ENCODE measurements around the gene GUCD1. TPM values are rescaled to one million over a fixed set of nuclear protein-coding genes. Genes with fewer than 3 reads are reported as not detected.
A peak's percentile ranks its signal among the peaks of the same experiment; 100 is the strongest.

Gene GUCD1
- total and polyA plus RNA-seq, 5 donors, result 124 to 161 (median 136) TPM

GRCh38 chr22:24580276-24580675 is 25.3 kb upstream of the GUCD1 start:
- no peaks in the 10 kb centered on the region for H3K9me3 ChIP-seq (ENCODE audit: control insufficient read depth, low read length)
- DNase-seq (no peak), ATAC-seq (no peak)
- intact Hi-C loops (cut with DNase I), result no loop called here
- WGBS, result 87% methylated on average over 2 of the region's 2 CpGs
- H3K4me1 ChIP-seq (ENCODE audit: control insufficient read depth, insufficient read depth, low read length), result no peaks in the 10 kb centered on the region
- no peaks in the 10 kb centered on the region for H3K27me3 ChIP-seq (ENCODE audit: control insufficient read depth, insufficient read depth)
- no peak overlapping the region for H3K4me3 ChIP-seq (ENCODE audit: low read length)
- H3K27ac ChIP-seq (ENCODE audit: low read length), result no peak overlapping the region

- Histone ChIP-seq H3K27me3 (ENCODE audit: control insufficient read depth, insufficient read depth) (no peaks in the 10 kb centered on the region), H3K9me3 (ENCODE audit: control insufficient read depth, low read length) (no peaks in the 10 kb centered on the region), H3K27ac (ENCODE audit: low read length) (no peak overlapping the region), H3K4me1 (ENCODE audit: control insufficient read depth, insufficient read depth, low read length) (no peaks in the 10 kb centered on the region), H3K4me3 (ENCODE audit: low read length) (no peak overlapping the region)
- intact Hi-C loops (cut with DNase I), result no loop called here
- DNase-seq, result no peak
- ATAC-seq, result no peak
- WGBS, result 84% methylated on average over 1 of the region's 1 CpG
Observed at GRCh38 chr22:24579258-24579601, 24.3 kb upstream of the GUCD1 start.

- intact Hi-C loops (cut with DNase I), result no loop called here
- Histone ChIP-seq H3K9me3 (ENCODE audit: control insufficient read depth, low read length) (no peaks in the 10 kb centered on the region), H3K4me3 (ENCODE audit: low read length) (no peak overlapping the region), H3K27me3 (ENCODE audit: control insufficient read depth, insufficient read depth) (no peaks in the 10 kb centered on the region), H3K4me1 (ENCODE audit: control insufficient read depth, insufficient read depth, low read length) (no peaks in the 10 kb centered on the region), H3K27ac (ENCODE audit: low read length) (no peak overlapping the region)
- DNase-seq, result no peak
- no peak for ATAC-seq
- 80% methylated on average over 8 of the region's 8 CpGs for WGBS
Observed at GRCh38 chr22:24578355-24579257, 23.7 kb upstream of the GUCD1 start.

- no peak overlapping the region for H3K4me3 ChIP-seq (ENCODE audit: low read length)
- no peaks in the 10 kb centered on the region for H3K4me1 ChIP-seq (ENCODE audit: control insufficient read depth, insufficient read depth, low read length)
- no peak for ATAC-seq
- intact Hi-C loops (cut with DNase I), result no loop called here
- 86% methylated on average over 1 of the region's 1 CpG for WGBS
- H3K27ac ChIP-seq (ENCODE audit: low read length), result no peak overlapping the region
- H3K9me3 ChIP-seq (ENCODE audit: control insufficient read depth, low read length), result no peaks in the 10 kb centered on the region
- no peaks in the 10 kb centered on the region for H3K27me3 ChIP-seq (ENCODE audit: control insufficient read depth, insufficient read depth)
- DNase-seq, result no peak
Observed at GRCh38 chr22:24576778-24577177, 21.8 kb upstream of the GUCD1 start.

- 85% methylated on average over 7 of the region's 7 CpGs for WGBS
- DNase-seq (no peak), ATAC-seq (no peak)
- no peak overlapping the region for H3K27ac ChIP-seq (ENCODE audit: low read length)
- H3K27me3 ChIP-seq (ENCODE audit: control insufficient read depth, insufficient read depth), result no peaks in the 10 kb centered on the region
- no peaks in the 10 kb centered on the region for H3K9me3 ChIP-seq (ENCODE audit: control insufficient read depth, low read length)
- intact Hi-C loops (cut with DNase I), result no loop called here
- no peak overlapping the region for H3K4me3 ChIP-seq (ENCODE audit: low read length)
- no peaks in the 10 kb centered on the region for H3K4me1 ChIP-seq (ENCODE audit: control insufficient read depth, insufficient read depth, low read length)
Observed at GRCh38 chr22:24571266-24571665, 16.3 kb upstream of the GUCD1 start.

GRCh38 chr22:24567668-24568067 is 12.7 kb upstream of the GUCD1 start:
- Histone ChIP-seq H3K9me3 (ENCODE audit: control insufficient read depth, low read length) (no peaks in the 10 kb centered on the region), H3K27ac (ENCODE audit: low read length) (no peak overlapping the region), H3K27me3 (ENCODE audit: control insufficient read depth, insufficient read depth) (no peaks in the 10 kb centered on the region), H3K4me3 (ENCODE audit: low read length) (no peak overlapping the region), H3K4me1 (ENCODE audit: control insufficient read depth, insufficient read depth, low read length) (peaks cover 7% of the 10 kb centered on the region)
- DNase-seq (no peak), ATAC-seq (no peak)
- intact Hi-C loops (cut with DNase I), result no loop called here
- 83% methylated on average over 10 of the region's 10 CpGs for WGBS

GRCh38 chr22:24566899-24567511 is 12.1 kb upstream of the GUCD1 start:
- H3K4me1 ChIP-seq (ENCODE audit: control insufficient read depth, insufficient read depth, low read length), result peaks cover 7% of the 10 kb centered on the region
- 56% methylated on average over 8 of the region's 8 CpGs for WGBS
- H3K4me3 ChIP-seq (ENCODE audit: low read length), result no peak overlapping the region
- ATAC-seq (no peak), DNase-seq (no peak)
- H3K27ac ChIP-seq (ENCODE audit: low read length), result peak overlapping the region; percentile 22
- intact Hi-C loops (cut with DNase I), result no loop called here
- no peaks in the 10 kb centered on the region for H3K9me3 ChIP-seq (ENCODE audit: control insufficient read depth, low read length)
- H3K27me3 ChIP-seq (ENCODE audit: control insufficient read depth, insufficient read depth), result no peaks in the 10 kb centered on the region

- Histone ChIP-seq H3K4me1 (ENCODE audit: control insufficient read depth, insufficient read depth, low read length) (peaks cover 7% of the 10 kb centered on the region), H3K4me3 (ENCODE audit: low read length) (no peak overlapping the region), H3K27me3 (ENCODE audit: control insufficient read depth, insufficient read depth) (no peaks in the 10 kb centered on the region), H3K9me3 (ENCODE audit: control insufficient read depth, low read length) (no peaks in the 10 kb centered on the region), H3K27ac (ENCODE audit: low read length) (peak overlapping the region; percentile 33)
- intact Hi-C loops (cut with DNase I), result no loop called here
- WGBS, result 81% methylated on average over 2 of the region's 2 CpGs
- ATAC-seq (no peak), DNase-seq (no peak)
Observed at GRCh38 chr22:24565077-24565476, 10.1 kb upstream of the GUCD1 start.

GRCh38 chr22:24564376-24565058 is 9.6 kb upstream of the GUCD1 start:
- H3K27ac ChIP-seq (ENCODE audit: low read length), result peak overlapping the region; percentile 97
- H3K27me3 ChIP-seq (ENCODE audit: control insufficient read depth, insufficient read depth), result no peaks in the 10 kb centered on the region
- peaks cover 8% of the 10 kb centered on the region for H3K4me1 ChIP-seq (ENCODE audit: control insufficient read depth, insufficient read depth, low read length)
- ATAC-seq, result peak; percentile 78 to 83
- WGBS, result 45% methylated on average over 2 of the region's 2 CpGs
- intact Hi-C loops (cut with DNase I), result no loop called here
- H3K9me3 ChIP-seq (ENCODE audit: control insufficient read depth, low read length), result no peaks in the 10 kb centered on the region
- peak in 1 of 3 donors; percentile 54 for DNase-seq
- H3K4me3 ChIP-seq (ENCODE audit: low read length), result no peak overlapping the region

GRCh38 chr22:24563246-24563645 is 8.3 kb upstream of the GUCD1 start:
- Histone ChIP-seq H3K27ac (ENCODE audit: low read length) (no peak overlapping the region), H3K4me3 (ENCODE audit: low read length) (no peak overlapping the region), H3K4me1 (ENCODE audit: control insufficient read depth, insufficient read depth, low read length) (peaks cover 10% of the 10 kb centered on the region), H3K27me3 (ENCODE audit: control insufficient read depth, insufficient read depth) (no peaks in the 10 kb centered on the region), H3K9me3 (ENCODE audit: control insufficient read depth, low read length) (no peaks in the 10 kb centered on the region)
- WGBS, result 77% methylated on average over 2 of the region's 2 CpGs
- intact Hi-C loops (cut with DNase I), result no loop called here
- ATAC-seq (no peak), DNase-seq (no peak)

- 48% methylated on average over 4 of the region's 4 CpGs for WGBS
- intact Hi-C loops (cut with DNase I), result no loop called here
- H3K4me1 ChIP-seq (ENCODE audit: control insufficient read depth, insufficient read depth, low read length), result peaks cover 15% of the 10 kb centered on the region
- no peaks in the 10 kb centered on the region for H3K27me3 ChIP-seq (ENCODE audit: control insufficient read depth, insufficient read depth)
- DNase-seq (no peak), ATAC-seq (no peak)
- no peaks in the 10 kb centered on the region for H3K9me3 ChIP-seq (ENCODE audit: control insufficient read depth, low read length)
- peak overlapping the region; percentile 21 for H3K27ac ChIP-seq (ENCODE audit: low read length)
- H3K4me3 ChIP-seq (ENCODE audit: low read length), result no peak overlapping the region
Observed at GRCh38 chr22:24559471-24559870, 4.5 kb upstream of the GUCD1 start.
